Right hindlimb (tissue), 1 donor: Measurements from ENCODE around the gene PLCL1.
"Not testable (repeated sequence)": the region's sequence is repeated elsewhere in the genome, so short reads cannot be mapped to it uniquely, and the experiment has no call there.

ENCODE experiments used
- DNase-seq: peaks from one replicate; pipeline ENCODE4 v3.0.0-alpha.2; 2018

PLCL1 gene

DNA sequence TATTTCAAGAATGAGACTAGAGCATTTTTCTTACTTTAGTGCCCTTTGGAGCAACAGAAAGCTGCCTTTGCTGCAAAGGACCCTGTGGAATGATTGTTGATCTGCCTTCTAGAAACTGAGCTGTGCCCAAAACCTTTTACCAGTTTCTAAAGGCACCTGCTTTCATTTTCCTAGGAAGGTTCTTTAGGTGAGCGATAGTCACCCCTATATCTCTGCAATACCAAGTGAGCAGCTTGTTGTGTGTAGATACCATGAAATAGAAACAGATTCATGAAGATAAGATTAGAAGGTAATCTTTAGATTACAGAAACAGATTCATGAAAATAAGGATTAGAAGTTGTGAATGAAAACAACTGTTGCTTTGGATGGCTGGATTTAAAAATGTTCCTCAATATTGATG is 202.3 kb downstream of the PLCL1 start:
- DNase-seq, result no peak

DNA sequence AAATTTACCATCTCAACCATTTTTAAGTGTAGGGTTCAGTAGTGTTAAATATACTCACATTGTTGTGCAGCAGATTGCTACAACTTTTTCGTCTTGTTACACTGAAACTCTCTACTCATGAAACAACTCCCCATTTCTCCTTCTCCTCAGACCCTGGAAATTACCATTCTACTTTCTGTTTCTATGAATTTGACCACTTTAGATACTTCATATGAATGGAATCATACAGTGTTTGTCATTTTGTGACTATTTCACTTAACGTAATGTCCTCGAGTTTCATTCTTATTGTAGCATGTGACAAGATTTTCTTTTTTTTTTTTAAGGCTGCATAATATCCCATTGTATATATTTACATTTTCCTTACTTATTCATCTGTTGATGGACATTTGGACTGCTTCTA is 203.8 kb downstream of the PLCL1 start:
- no peak for DNase-seq

DNA sequence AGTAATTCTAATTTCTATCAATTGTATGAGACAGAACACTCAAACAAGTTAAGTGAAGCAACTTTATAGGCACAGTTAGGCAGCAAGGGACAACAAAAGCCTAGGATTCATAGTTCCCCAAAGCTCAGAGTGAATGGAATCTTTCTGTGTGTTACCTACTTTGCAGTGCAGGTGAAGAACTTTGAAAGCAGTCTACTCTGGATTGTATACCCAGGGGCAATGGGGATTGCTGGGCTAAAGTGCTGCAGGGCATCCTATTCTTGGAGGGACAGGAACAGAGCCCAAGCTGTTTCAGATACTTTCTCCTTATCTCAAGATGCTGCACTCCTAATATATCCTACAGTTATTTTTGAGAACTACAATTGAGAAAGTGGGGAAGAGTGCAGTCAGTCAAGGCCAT is 207.6 kb downstream of the PLCL1 start:
- DNase-seq, result no peak

DNA sequence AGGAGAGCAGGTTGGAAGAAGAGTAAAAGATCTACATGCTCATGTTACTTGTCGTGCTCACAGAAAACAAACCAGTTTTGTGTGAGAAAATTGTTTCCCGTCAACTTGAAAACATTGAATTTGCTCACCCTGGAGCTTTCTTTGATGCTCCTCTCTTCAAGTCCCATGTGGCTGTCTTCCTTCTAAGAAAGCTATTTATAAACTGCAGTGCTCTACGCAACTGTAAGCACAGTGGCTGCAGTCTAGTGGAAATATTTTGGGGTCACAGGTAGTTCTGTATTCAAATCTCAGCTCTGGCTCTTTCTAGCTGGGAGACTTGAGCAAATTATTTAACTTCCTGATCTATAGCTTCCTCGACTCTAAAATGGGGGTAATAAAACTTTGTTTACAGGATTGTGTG is 211.8 kb downstream of the PLCL1 start:
- DNase-seq, result no peak

DNA sequence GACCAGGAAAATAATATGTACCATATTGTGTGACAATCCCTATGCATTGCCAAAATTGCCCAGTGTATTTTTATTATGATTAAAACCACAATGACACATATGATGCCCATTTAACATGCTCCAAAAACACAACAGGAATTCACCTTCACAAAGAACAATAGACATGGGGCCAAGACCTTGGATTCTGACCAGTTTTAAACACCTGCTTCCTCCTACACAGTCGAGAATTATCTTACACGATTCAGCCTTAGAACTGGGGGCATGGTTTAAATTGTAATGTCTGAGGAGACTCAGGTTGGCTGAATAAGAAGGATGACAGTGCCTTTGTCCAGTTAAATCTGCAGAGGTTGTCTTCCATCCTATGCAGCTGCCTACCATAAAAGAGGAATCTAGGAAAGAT is 212.7 kb downstream of the PLCL1 start:
- no peak for DNase-seq

DNA sequence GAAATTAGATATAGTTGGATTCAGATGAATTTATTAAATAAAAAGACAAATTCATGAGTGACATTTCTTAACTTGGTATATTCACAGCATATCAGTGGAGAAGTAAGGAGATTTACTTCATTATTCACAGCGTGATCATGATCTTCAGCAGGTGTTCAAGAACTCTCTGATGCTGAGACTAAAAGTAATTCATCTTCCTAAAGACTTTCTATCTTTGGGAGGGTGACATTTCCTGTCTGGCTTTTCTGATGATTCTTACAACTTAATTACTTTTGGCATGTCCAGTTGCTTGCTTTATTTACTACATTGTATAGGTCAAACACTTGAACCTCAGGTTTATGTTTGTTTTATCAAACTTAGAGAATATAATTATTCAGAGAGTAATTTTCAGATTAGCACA is 224.6 kb downstream of the PLCL1 start:
- no peak for DNase-seq

DNA sequence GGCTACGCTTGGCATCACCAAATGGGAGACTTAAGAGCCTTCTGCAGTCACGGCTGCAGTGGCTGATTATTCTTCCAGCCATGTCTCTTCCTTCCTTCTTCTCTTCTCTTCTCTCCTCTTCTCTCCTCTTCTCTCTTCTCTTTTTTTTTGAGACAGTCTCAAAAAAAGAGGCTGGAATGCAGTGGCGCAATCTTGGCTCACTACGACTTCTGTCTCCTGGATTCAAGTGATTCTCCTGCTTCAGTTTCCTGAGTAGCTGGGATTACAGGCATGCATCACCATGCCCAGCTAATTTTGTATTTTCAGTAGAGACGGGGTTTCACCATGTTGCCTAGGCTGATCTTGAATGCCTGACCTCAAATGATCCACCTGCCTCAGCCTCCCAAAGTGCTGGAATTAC is 225.2 kb downstream of the PLCL1 start:
- not testable (repeated sequence) for DNase-seq

DNA sequence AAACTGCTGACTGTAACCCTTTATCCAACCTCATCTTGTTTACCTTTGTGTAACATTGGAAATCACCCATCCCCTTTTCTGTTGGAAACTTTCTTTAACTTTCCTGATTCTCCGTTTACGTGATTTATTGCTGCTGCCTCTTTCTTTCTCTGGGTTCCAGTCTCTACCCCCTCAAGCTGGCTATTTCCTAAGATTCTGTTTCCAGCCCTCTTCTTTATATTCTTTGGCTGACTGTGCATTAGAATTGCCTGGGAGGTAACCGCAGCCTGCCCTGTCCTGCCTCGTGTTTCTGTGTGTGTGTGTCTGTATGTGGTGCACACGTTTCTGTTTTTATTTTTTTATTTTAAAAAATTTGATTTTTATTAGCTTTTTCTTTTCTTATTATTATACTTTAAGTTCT is 229.2 kb downstream of the PLCL1 start:
- DNase-seq, result no peak

DNA sequence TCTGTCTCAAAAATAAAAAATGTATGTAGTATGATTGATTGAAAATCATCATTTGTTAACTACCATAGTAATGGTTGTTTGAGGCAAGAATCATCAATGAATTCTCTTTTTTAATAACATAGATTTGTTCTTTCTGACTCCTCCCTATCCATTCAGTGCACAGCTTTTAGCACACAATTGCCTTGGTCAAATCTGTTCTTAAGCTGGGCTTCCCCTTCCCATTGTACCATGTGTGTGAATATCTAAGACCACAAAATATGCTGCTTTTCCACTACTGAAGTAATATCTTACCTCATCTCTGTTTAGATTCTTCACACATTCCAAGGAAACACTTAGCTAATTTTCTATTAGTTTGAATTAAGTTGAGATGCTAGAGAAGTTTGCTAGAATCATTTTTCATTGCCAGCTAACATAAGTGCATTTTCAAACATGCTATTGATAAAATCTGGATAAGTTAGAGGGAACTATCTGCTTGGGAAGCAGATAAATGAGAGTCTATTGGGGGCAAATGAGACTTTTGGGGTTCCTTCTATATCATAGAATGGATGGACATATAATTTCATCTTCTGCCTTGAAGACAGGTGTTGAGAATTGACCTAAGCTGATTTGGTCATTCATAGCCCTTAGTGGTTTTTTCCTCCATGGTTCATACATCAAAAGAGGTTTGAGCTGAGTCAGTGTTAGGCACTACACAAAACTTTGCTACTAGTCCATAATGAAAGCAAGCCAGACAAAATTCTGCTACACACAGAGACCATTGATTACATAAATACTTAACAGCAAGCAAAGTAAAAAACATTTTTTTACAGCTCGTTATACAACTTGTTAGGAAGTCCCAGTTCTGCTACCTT is 231.9 kb downstream of the PLCL1 start:
- DNase-seq, result no peak

DNA sequence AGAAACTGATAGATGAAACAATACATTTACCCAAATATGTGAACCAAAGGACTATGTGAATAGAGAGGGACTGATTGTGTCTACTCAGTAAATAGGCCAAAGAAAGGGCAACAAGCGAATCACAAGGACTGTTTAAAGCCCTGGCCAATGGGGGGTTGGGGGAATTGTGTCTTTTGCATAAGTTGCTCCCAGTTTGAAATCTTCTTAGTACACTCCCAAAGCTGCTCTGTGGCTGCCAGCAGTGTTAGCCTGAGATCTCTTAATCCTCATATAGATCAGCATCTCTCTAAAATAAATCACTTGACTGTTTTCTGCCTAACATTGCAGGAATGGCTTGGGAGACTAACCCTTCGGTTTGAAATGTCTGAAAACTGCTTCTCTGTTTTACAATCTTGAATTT is 236.4 kb downstream of the PLCL1 start:
- no peak for DNase-seq

DNA sequence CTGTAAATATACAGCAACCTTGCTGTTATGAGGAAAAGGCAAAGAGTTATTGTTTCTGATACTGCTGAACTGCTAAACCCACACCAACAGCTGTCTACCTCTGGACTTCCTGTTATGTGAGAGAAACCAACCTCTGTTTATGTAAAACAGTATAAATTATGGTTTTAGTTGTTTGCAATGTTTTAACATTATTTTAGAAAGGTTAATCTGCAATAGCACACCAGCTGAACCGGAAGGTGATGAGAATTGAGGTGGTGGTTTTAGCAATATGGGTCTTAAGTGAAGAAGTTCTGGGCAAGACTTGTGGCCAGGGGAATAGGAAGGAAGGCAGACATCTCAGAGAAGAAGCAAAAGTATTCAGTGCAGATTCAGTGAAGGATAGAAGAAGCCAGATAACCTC is 237.8 kb downstream of the PLCL1 start:
- no peak for DNase-seq

DNA sequence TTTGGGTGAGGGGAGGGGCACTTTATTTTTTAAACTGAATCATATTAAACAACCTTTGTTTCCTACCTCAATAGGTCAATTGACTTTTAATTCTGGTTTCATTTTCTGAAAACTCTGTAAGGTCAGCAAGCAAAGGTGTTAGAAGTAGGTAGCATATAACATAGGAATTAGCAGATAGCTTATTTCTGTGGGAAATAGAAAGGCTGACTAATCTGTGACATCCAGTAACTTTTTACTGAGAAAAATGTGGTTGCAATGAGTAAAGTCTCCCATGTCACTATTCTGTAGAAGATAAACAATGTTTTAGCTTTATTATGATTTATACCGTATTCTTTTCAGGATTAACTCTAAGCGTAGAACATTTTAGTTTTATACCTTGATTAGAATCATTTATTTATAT is 240.4 kb downstream of the PLCL1 start:
- no peak for DNase-seq

DNA sequence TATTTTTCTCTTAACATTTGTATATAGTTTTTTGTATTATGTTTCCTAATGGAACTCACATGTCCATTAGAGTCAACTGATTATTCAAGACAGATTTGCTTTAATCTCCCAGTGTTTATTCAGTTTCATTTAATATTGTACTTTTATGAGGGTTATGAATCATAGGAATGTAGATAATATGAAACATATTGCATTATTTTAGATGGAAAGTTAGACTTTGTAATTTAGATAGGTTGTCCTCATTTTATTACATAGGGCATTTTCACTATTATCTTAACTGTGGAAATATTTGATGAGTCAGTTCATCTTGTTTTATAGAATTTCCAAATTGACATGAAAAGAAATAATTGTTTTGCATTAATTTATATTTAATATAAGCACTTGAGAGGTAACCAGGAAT is 240.8 kb downstream of the PLCL1 start:
- DNase-seq, result no peak

DNA sequence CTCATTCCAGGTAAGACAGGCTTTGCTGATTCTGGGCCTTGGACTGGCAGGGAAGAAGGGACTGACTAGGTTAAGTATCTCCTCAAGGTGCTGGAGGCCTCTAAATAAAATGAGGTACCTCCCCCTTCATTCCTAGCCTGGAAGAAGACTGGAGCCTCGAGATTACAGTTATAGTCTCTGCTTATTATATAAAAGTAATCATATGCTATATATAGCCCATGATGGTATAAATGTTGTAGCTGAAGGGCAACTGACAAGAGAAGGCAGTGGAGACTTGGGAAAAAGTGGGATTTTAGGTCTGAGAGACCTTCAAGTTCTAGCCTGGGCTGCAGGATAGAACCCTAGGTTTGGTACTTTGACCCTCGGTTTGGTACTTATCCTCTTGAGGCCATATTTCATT is 248.3 kb downstream of the PLCL1 start:
- no peak for DNase-seq

DNA sequence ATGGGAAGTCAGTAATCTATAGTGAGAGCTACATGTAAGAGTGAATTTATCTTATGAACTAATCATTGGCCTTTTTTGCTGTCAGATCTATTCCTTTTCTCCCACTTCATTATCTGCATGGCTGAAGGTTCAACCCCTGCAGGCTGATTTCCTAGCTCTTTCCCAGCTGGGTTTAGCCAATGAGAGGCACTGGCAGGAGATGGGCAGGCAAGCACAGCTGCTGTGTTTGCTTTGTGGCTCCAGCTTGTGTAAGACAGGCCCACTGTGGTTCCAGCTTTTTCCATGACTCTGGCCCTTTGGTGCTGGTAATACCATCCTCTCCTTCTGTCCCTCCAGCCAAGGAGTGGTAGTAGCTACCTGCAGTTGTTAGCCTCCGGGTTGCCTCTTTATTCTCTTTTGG is 248.8 kb downstream of the PLCL1 start:
- no peak for DNase-seq

DNA sequence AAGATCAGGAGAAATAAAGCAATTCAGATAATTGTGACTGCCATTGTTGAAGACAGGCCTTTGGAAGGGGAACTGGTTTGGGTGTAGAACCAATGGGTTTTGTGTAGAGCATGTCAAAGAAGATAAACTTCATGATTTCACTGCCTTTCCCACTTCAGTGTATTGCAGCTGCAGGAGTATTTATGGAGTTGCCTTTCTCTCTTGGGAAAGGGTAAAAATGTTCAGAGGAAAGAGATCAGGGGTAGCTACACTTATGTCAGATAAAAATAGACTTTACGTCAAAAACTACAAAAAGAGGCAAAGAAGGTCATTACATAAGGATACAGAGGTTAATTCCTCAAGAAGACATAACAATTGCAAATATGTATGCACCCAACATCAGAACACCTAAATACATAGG is 249.4 kb downstream of the PLCL1 start:
- no peak for DNase-seq

DNA sequence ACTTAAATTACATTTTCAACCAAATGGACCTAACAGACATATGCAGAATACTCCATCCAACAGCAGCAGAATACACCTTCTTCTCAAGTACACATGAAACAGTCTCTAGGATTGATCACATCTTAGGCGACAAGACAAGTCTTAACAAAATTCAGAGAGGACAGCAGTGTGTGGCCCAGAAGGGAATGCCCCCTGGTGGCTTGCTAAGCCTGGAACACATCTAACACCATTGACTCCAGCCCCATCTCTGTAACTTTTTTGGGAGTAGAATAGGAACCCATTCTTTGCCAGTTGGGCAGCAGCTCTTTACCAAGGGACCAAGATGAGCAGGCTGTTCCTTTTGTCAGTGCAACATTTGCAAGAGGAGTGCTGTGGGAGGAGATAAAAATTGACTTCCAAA is 249.9 kb downstream of the PLCL1 start:
- DNase-seq, result no peak

DNA sequence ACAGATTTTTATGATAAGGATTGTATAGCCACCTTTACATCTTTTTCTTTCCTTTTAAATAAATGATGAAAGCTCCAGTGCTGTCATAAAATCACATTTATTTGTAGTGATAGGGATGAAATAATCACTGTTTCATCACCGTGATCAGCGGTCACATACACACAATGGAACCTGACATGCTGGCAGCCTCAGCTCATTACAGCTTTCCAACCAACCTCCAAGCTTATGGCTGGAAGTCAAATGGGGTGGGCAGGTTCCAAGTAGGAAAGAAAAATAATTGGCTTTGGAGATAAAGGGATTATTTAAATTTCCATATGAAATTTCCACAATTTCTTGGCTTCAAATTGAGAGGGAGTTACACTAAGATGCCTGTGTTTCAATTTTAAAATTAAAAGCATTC is 251.3 kb downstream of the PLCL1 start:
- DNase-seq, result no peak

DNA sequence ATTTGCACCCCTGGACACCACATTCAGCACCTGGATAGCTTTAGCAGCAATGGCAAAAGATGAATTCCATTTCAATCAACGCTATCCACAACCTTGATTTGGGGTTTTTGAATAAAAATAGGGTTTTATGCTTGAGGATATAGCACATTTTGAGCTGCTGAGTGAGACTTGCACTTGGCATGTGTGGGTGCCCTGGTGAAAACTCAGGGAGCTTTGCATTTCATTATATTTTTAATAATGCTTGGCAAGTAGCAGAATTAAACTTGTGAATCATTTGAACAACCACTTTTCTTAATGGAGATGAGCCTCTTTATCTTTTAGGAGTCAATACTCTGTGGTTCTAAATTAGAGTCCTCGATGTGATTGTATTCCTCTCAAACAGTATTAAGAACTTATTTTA is 252.4 kb downstream of the PLCL1 start:
- DNase-seq, result no peak

DNA sequence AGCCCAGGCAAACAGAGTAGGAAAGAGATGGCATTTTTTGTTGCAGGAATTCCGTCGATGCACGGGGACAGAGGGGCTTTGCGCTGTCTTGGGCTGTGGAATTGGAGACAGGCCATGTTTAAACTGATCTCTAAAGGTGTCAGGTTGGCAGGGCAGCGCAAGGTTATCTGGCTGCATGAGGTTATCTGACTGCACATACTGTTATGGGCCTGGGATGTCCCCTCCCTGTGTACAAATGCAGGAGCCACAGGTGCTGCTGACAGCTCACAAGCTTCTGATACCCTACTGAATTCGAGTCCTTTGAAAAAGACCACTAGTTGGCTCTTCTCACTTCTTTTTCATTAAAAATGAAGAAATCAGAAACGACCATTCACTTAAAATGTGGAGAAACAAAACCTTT is 255.4 kb downstream of the PLCL1 start:
- no peak for DNase-seq

DNA sequence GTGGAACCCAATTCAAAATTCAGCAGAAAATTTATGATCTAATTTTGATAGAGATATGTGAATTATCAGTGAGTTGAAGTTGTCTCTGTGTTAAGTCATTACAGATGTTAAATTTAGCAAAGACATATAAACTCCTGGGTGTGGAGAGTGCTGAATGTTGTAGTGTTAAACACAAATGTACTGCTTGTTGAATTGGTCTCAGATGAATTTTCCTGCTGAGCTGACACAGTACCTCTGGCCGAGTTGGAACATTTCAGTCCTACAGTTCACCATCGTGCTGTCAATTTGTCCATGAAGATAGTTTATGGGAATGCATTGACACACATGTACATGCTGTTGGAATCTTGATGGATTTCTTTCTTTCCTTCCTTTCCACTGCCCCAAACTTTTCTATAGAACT is 255.9 kb downstream of the PLCL1 start:
- DNase-seq, result no peak

DNA sequence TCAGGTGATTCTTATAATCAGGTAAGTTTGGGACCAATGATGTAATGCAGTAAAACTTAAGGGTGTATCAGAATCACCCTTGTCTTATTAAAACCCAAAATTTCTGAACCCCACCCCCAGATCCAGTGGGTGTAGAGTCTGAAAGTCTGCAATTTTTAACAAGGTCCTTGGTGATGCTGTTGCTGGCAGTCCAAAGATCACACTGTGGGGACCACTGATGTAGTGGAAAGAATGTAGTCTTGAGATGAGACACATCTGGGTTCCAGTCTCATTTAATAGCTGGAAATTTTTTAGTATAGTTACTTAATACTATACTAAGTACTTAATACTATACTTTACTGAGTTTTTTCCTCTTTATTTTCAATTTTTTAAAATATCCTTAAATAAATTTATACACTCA is 258.4 kb downstream of the PLCL1 start:
- DNase-seq, result no peak

DNA sequence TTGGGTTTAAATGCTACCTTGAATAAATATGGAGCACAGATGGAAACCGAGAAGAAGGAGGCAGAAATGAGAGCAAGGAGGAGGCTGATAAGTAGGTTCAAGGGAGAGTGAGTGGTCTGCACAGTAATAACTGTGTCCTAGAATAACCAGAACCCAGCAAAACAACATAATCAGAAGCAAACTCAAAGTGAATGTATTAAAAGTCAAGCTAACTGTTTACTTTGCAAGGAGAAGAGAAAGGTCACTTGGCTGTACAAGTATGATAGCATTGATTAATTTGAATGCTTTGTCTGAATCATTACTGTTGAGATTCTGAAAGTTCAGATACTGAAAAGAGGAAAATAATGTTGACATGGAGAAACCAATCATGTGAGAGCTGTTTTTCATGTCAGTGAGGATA is 258.8 kb downstream of the PLCL1 start:
- no peak for DNase-seq

DNA sequence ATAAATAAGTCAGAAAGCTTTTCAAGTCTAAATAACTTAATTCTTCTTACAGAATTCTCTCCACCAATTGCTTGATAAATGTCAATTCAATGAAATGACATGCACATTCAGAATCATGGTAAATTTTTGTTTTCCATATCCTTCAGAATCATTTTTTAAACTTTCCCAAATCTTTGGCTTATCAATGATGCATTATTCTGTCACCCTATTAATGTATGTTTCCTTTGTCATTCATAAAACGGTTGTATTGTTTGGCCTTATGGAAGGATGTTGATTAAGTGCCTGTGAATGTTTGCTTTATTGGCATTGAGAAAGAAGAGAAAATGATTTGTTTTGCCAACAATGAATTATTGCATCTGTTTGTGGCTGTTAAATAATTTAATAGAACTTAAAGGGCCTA is 260.9 kb downstream of the PLCL1 start:
- no peak for DNase-seq

DNA sequence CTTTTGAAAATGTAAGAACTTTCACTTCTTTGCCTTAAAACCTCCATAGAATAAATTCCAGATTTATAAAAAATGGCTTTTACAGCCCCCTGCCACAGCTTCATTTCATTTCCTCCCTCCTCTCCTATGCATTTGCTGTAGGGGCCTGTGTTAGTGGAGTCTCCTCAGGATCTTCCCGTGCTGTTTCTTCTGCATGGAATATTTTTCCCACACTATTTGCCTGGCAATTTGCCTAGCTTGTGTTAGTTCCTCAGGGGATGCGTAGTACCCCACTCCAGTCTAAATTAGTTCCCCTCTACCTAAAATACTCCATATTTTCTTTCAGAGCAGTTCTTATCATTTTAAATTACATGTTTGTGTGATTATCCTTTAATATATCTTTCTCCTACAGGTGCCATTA is 262.2 kb downstream of the PLCL1 start:
- no peak for DNase-seq
